Right lobe of liver (tissue), 4 donors: ENCODE data around the gene SHLD1.

Source experiments
- POLR2A ChIP-seq: fragments of 450-650 bp; IDR thresholded peaks from one replicate; pipeline ENCODE4 v1.6.1; 2017; ENCODE audit warnings: antibody characterized with exemption, mild to moderate bottlenecking
- TF ChIP-seq, protein P1 (sequence below), 4 donors: fragments of 200-600 bp in 3 of 4; fragments of 450-650 bp in 1 of 4; IDR thresholded peaks; one replicate each; pipeline versions ENCODE4 v1.5.1 to v1.8.0; 2016 to 2022; ENCODE audit warnings: antibody characterized with exemption in 4 of 4, mild to moderate bottlenecking in 2 of 4
- donor health status: DM: no; HTN: no; CAD: no.
- donor health status: DM: no; HTN: no; CAD: no.
- donor health status: DM: no; HTN: yes; CAD: no.

DNA sequence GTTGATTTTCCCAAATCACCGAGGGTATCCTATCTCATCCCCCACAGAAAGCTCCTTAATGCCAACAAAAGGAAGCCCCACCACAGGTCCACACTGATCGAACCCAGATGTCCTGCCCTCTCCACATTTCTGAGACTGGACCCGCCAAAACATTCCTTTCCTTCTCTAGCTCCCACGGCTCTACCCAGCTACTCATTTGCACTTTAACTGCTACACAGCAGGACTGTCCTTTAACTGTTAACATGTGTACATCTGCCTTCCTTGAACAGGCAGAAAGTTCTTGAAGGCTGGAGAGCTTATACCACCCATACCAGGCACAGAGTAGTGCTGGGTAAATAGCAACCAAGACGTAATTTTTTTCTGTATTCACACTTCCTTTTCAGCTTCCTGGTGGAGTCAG lies 131.5 kb downstream of the SHLD1 start:
- TF ChIP-seq, protein P1, sequence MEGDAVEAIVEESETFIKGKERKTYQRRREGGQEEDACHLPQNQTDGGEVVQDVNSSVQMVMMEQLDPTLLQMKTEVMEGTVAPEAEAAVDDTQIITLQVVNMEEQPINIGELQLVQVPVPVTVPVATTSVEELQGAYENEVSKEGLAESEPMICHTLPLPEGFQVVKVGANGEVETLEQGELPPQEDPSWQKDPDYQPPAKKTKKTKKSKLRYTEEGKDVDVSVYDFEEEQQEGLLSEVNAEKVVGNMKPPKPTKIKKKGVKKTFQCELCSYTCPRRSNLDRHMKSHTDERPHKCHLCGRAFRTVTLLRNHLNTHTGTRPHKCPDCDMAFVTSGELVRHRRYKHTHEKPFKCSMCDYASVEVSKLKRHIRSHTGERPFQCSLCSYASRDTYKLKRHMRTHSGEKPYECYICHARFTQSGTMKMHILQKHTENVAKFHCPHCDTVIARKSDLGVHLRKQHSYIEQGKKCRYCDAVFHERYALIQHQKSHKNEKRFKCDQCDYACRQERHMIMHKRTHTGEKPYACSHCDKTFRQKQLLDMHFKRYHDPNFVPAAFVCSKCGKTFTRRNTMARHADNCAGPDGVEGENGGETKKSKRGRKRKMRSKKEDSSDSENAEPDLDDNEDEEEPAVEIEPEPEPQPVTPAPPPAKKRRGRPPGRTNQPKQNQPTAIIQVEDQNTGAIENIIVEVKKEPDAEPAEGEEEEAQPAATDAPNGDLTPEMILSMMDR (IDR thresholded peaks at IDR 0.05): no peak
- TF ChIP-seq POLR2A: no peak
